Measurements from ENCODE around the gene SNX10.

SNX10 gene

GRCh38 chr7:26387731-26388130 lies 96.1 kb downstream of the SNX10 start:
- H3K4me3 ChIP-seq (ENCODE audit: low read length) = no peak overlapping the region
- no peaks in the 10 kb centered on the region for H3K79me2 ChIP-seq (ENCODE audit: low read length)
- no peaks in the 10 kb centered on the region for H3K9me3 ChIP-seq (replicated peaks; ENCODE audit: insufficient read depth, low read length)
- peaks cover 99% of the 10 kb centered on the region for H3K27me3 ChIP-seq (replicated peaks; ENCODE audit: insufficient read depth, low read length)
- TF ChIP-seq, protein P1, sequence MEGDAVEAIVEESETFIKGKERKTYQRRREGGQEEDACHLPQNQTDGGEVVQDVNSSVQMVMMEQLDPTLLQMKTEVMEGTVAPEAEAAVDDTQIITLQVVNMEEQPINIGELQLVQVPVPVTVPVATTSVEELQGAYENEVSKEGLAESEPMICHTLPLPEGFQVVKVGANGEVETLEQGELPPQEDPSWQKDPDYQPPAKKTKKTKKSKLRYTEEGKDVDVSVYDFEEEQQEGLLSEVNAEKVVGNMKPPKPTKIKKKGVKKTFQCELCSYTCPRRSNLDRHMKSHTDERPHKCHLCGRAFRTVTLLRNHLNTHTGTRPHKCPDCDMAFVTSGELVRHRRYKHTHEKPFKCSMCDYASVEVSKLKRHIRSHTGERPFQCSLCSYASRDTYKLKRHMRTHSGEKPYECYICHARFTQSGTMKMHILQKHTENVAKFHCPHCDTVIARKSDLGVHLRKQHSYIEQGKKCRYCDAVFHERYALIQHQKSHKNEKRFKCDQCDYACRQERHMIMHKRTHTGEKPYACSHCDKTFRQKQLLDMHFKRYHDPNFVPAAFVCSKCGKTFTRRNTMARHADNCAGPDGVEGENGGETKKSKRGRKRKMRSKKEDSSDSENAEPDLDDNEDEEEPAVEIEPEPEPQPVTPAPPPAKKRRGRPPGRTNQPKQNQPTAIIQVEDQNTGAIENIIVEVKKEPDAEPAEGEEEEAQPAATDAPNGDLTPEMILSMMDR (IDR thresholded peaks at IDR 0.05; ENCODE audit: low read length) = no peak
- TF ChIP-seq EZH2 (optimal IDR thresholded peaks at IDR 0.05; ENCODE audit: low read depth, low read length) (no peak), EZH2phosphoT487 (IDR thresholded peaks at IDR 0.05; ENCODE audit: low read length) (no peak)
- peaks cover 5% of the 10 kb centered on the region; the same call in 1 of the 2 replicates for H3K4me1 ChIP-seq (ENCODE audit: low read length)
- no peaks in the 10 kb centered on the region; the same call in 1 of the 2 replicates for H3F3A ChIP-seq (ENCODE audit: insufficient read depth, low read length)
- no peaks in the 10 kb centered on the region for H3K36me3 ChIP-seq (replicated peaks; ENCODE audit: insufficient read depth, low read length)
- no peak overlapping the region for H3K27ac ChIP-seq (ENCODE audit: low read length)
- H3K9ac ChIP-seq (ENCODE audit: low read length) = no peak overlapping the region
- H4K20me1 ChIP-seq (ENCODE audit: insufficient read depth, low read length) = no peaks in the 10 kb centered on the region
- H3K9me2 ChIP-seq (replicated peaks; ENCODE audit: insufficient read depth, low read length) = no peaks in the 10 kb centered on the region
- no peak for DNase-seq
- no peak overlapping the region for H3K4me2 ChIP-seq (ENCODE audit: low read depth, low read length)
- no peak overlapping the region for H2AFZ ChIP-seq (ENCODE audit: low read length)

- Histone ChIP-seq H3K9ac (ENCODE audit: low read length) (no peak overlapping the region), H3K4me3 (ENCODE audit: low read length) (no peak overlapping the region), H4K20me1 (ENCODE audit: insufficient read depth, low read length) (no peaks in the 10 kb centered on the region), H3K27ac (ENCODE audit: low read length) (no peak overlapping the region), H3F3A (ENCODE audit: insufficient read depth, low read length) (no peaks in the 10 kb centered on the region; the same call in 1 of the 2 replicates), H3K36me3 (replicated peaks; ENCODE audit: insufficient read depth, low read length) (no peaks in the 10 kb centered on the region), H3K79me2 (ENCODE audit: low read length) (no peaks in the 10 kb centered on the region), H3K27me3 (replicated peaks; ENCODE audit: insufficient read depth, low read length) (peaks cover 99% of the 10 kb centered on the region), H3K9me3 (replicated peaks; ENCODE audit: insufficient read depth, low read length) (no peaks in the 10 kb centered on the region), H3K4me1 (ENCODE audit: low read length) (peaks cover 5% of the 10 kb centered on the region; the same call in 1 of the 2 replicates), H3K4me2 (ENCODE audit: low read depth, low read length) (no peak overlapping the region), H3K9me2 (replicated peaks; ENCODE audit: insufficient read depth, low read length) (no peaks in the 10 kb centered on the region), H2AFZ (ENCODE audit: low read length) (no peak overlapping the region)
- DNase-seq = peak; percentile 73
- TF ChIP-seq EZH2 (optimal IDR thresholded peaks at IDR 0.05; ENCODE audit: low read depth, low read length) (no peak), EZH2phosphoT487 (IDR thresholded peaks at IDR 0.05; ENCODE audit: low read length) (no peak)
- TF ChIP-seq, protein P1 (IDR thresholded peaks at IDR 0.05; ENCODE audit: low read length) = no peak
These were observed 96.6 kb downstream of the SNX10 start for GRCh38 chr7:26388256-26388655.

GRCh38 chr7:26390016-26390415 lies 98.4 kb downstream of the SNX10 start:
- H3F3A ChIP-seq (ENCODE audit: insufficient read depth, low read length) = no peaks in the 10 kb centered on the region; the same call in 1 of the 2 replicates
- peaks cover 96% of the 10 kb centered on the region for H3K27me3 ChIP-seq (replicated peaks; ENCODE audit: insufficient read depth, low read length)
- no peaks in the 10 kb centered on the region for H4K20me1 ChIP-seq (ENCODE audit: insufficient read depth, low read length)
- H3K4me1 ChIP-seq (ENCODE audit: low read length) = peaks cover 5% of the 10 kb centered on the region; the same call in 1 of the 2 replicates
- H3K9me3 ChIP-seq (replicated peaks; ENCODE audit: insufficient read depth, low read length) = no peaks in the 10 kb centered on the region
- no peak overlapping the region for H3K27ac ChIP-seq (ENCODE audit: low read length)
- no peaks in the 10 kb centered on the region for H3K9me2 ChIP-seq (replicated peaks; ENCODE audit: insufficient read depth, low read length)
- no peak for DNase-seq
- no peak overlapping the region for H3K4me2 ChIP-seq (ENCODE audit: low read depth, low read length)
- TF ChIP-seq EZH2 (optimal IDR thresholded peaks at IDR 0.05; ENCODE audit: low read depth, low read length) (no peak), EZH2phosphoT487 (IDR thresholded peaks at IDR 0.05; ENCODE audit: low read length) (no peak)
- TF ChIP-seq, protein P1 (IDR thresholded peaks at IDR 0.05; ENCODE audit: low read length) = no peak
- H2AFZ ChIP-seq (ENCODE audit: low read length) = no peak overlapping the region
- no peak overlapping the region for H3K9ac ChIP-seq (ENCODE audit: low read length)
- no peak overlapping the region for H3K4me3 ChIP-seq (ENCODE audit: low read length)
- no peaks in the 10 kb centered on the region for H3K79me2 ChIP-seq (ENCODE audit: low read length)
- H3K36me3 ChIP-seq (replicated peaks; ENCODE audit: insufficient read depth, low read length) = no peaks in the 10 kb centered on the region
